ENCODE data around the gene MYOZ3. TPM values are rescaled to one million over a fixed set of nuclear protein-coding genes. Genes with fewer than 3 reads are reported as not detected.

The MYOZ3 gene
- total and polyA plus RNA-seq, 4 donors, result 0.03 to 0.09 (median 0.04) TPM; not detected in 1

DNA sequence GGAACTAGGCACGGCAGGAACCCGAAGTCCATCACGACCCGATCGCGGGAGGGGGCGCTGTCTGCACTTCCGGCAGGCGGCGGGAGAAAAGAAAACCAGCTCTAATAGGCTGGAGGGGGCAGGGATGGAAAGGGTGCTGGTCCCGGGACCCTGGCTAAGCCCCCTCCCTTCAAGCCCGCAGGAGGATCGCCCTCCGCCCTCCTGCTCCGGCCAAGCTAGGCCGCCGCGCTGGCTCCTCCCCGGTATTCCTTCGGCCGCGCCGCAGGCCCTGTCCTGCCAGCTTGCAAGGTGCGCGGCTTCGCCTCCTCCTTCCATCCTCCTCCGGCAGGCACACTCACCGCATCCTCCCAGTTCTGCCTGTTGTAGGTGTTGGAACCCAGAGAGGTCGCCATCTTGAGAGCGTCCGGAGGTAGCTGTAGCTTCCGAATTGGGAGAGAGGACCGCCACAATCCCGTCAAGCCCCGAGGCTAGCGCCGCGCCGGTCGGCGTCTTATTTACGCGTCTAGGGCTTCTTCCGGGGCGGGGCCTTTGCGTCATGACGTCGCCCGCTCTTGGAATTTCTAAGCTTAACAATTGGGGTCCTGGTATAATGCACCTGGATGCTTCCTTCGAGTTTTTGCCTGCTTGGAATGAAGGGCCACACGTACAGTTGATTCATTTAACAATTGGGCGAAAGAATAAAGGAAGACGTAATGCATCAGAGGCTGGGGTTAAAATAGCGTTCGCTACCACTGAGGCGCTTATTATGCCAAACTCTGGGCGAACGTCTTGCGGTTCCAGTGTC is 39.7 kb downstream of the MYOZ3 start, which contains the start of gene RBM22:
TSS of gene RBM22 (minus strand) at position 469 of the 784 bp plus-strand sequence. CDS start at position 392, 77 bp downstream.
- under 1% methylated on average over 59 of the region's 59 CpGs for WGBS
- Histone ChIP-seq H3K9ac (ENCODE audit: low read depth in 1 of 2, low read length in 2 of 2) (peak within 1 kb of the TSS; percentile 75 to 96), H3K4me1 (ENCODE audit: control insufficient read depth in 4 of 4, insufficient read depth in 4 of 4, low read length in 3 of 4) (peaks cover 0 to 18% (median 13%) of the 10 kb centered on the region in 4 donors), H3K4me3 (ENCODE audit: low read depth in 1 of 3, low read length in 3 of 3) (peak within 1 kb of the TSS; percentile 78 to 98 (median 85)), H3K27ac (ENCODE audit: low read depth in 1 of 2, low read length in 2 of 2) (peak within 1 kb of the TSS; percentile 92 to 97), H3K9me3 (ENCODE audit: control insufficient read depth in 4 of 4, low read length in 3 of 4) (no peaks in the 10 kb centered on the region), H3K27me3 (ENCODE audit: control insufficient read depth in 4 of 4, insufficient read depth in 4 of 4, low read length in 3 of 4) (no peaks in the 10 kb centered on the region), H3K36me3 (ENCODE audit: control insufficient read depth in 4 of 4, insufficient read depth in 3 of 4, low read depth in 1 of 4, low read length in 3 of 4) (peaks cover 6 to 27% (median 23%) of the 10 kb centered on the region in 4 donors)
- TF ChIP-seq, protein P1, sequence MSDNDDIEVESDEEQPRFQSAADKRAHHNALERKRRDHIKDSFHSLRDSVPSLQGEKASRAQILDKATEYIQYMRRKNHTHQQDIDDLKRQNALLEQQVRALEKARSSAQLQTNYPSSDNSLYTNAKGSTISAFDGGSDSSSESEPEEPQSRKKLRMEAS (IDR thresholded peaks at IDR 0.05), result peak; percentile 69
- TF ChIP-seq JUND (IDR thresholded peaks at IDR 0.05), result peak in 1 of 2 donors; percentile 37
- TF ChIP-seq, protein P2, sequence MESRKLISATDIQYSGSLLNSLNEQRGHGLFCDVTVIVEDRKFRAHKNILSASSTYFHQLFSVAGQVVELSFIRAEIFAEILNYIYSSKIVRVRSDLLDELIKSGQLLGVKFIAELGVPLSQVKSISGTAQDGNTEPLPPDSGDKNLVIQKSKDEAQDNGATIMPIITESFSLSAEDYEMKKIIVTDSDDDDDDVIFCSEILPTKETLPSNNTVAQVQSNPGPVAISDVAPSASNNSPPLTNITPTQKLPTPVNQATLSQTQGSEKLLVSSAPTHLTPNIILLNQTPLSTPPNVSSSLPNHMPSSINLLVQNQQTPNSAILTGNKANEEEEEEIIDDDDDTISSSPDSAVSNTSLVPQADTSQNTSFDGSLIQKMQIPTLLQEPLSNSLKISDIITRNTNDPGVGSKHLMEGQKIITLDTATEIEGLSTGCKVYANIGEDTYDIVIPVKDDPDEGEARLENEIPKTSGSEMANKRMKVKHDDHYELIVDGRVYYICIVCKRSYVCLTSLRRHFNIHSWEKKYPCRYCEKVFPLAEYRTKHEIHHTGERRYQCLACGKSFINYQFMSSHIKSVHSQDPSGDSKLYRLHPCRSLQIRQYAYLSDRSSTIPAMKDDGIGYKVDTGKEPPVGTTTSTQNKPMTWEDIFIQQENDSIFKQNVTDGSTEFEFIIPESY (IDR thresholded peaks at IDR 0.05), result peak; percentile 90
- TF ChIP-seq, protein P3, sequence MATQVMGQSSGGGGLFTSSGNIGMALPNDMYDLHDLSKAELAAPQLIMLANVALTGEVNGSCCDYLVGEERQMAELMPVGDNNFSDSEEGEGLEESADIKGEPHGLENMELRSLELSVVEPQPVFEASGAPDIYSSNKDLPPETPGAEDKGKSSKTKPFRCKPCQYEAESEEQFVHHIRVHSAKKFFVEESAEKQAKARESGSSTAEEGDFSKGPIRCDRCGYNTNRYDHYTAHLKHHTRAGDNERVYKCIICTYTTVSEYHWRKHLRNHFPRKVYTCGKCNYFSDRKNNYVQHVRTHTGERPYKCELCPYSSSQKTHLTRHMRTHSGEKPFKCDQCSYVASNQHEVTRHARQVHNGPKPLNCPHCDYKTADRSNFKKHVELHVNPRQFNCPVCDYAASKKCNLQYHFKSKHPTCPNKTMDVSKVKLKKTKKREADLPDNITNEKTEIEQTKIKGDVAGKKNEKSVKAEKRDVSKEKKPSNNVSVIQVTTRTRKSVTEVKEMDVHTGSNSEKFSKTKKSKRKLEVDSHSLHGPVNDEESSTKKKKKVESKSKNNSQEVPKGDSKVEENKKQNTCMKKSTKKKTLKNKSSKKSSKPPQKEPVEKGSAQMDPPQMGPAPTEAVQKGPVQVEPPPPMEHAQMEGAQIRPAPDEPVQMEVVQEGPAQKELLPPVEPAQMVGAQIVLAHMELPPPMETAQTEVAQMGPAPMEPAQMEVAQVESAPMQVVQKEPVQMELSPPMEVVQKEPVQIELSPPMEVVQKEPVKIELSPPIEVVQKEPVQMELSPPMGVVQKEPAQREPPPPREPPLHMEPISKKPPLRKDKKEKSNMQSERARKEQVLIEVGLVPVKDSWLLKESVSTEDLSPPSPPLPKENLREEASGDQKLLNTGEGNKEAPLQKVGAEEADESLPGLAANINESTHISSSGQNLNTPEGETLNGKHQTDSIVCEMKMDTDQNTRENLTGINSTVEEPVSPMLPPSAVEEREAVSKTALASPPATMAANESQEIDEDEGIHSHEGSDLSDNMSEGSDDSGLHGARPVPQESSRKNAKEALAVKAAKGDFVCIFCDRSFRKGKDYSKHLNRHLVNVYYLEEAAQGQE (IDR thresholded peaks at IDR 0.05), result peak; percentile 59
- peak; percentile 6 to 55 for TF ChIP-seq RAD21 (IDR thresholded peaks at IDR 0.05)
- peak; percentile 67 for TF ChIP-seq SP1 (IDR thresholded peaks at IDR 0.05)
- TF ChIP-seq TAF1 (conservative IDR thresholded peaks at IDR 0.05), result peak; percentile 73
- TF ChIP-seq HNF4G (IDR thresholded peaks at IDR 0.05), result peak; percentile 6
- TF ChIP-seq YY1 (IDR thresholded peaks at IDR 0.05), result peak; percentile 98
- TF ChIP-seq, protein P4, sequence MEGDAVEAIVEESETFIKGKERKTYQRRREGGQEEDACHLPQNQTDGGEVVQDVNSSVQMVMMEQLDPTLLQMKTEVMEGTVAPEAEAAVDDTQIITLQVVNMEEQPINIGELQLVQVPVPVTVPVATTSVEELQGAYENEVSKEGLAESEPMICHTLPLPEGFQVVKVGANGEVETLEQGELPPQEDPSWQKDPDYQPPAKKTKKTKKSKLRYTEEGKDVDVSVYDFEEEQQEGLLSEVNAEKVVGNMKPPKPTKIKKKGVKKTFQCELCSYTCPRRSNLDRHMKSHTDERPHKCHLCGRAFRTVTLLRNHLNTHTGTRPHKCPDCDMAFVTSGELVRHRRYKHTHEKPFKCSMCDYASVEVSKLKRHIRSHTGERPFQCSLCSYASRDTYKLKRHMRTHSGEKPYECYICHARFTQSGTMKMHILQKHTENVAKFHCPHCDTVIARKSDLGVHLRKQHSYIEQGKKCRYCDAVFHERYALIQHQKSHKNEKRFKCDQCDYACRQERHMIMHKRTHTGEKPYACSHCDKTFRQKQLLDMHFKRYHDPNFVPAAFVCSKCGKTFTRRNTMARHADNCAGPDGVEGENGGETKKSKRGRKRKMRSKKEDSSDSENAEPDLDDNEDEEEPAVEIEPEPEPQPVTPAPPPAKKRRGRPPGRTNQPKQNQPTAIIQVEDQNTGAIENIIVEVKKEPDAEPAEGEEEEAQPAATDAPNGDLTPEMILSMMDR (IDR thresholded peaks at IDR 0.05; ENCODE audit: low read depth, low read length, missing input control), result peak; percentile 33
- peak in 1 of 2 donors; percentile 67 for TF ChIP-seq EGR1 (IDR thresholded peaks at IDR 0.05; ENCODE audit: low read depth in 2 of 2)
- TF ChIP-seq HNF4A (conservative IDR thresholded peaks at IDR 0.05), result peak; percentile 28 to 32
- TF ChIP-seq FOXA2 (IDR thresholded peaks at IDR 0.05), result no peak
- TF ChIP-seq GABPA (IDR thresholded peaks at IDR 0.05 in 1 of 2, conservative IDR thresholded peaks at IDR 0.05 in 1 of 2), result peak; percentile 42 to 95
- TF ChIP-seq RXRA (IDR thresholded peaks at IDR 0.05), result peak; percentile 41 to 49
- peak; percentile 20 for TF ChIP-seq NR2F2 (IDR thresholded peaks at IDR 0.05)
- TF ChIP-seq FOXA1 (IDR thresholded peaks at IDR 0.05), result no peak
- TF ChIP-seq, protein P5, sequence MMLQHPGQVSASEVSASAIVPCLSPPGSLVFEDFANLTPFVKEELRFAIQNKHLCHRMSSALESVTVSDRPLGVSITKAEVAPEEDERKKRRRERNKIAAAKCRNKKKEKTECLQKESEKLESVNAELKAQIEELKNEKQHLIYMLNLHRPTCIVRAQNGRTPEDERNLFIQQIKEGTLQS (IDR thresholded peaks at IDR 0.05), result no peak
- peak; percentile 91 for DNase-seq (ENCODE audit: low spot score)

All from liver (tissue), 9 donors.